Measurements from ENCODE around the gene KCTD12.

Gene KCTD12

DNA sequence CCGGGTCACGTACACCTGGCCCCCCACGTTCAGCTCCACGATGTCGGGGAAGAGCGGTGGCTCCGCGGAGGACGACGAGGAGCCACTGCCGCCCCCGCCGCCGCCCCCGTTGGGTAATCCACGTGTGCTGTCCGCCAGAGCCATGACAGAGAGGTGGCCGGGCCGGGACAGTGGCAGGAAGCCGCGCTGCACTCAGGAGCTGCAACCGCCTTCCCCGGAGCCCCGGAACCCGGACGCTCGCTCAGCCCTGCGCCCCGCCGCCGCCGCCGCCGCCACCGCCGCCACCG is 257 bp downstream of the KCTD12 start:
- DNase-seq: no peak

DNA sequence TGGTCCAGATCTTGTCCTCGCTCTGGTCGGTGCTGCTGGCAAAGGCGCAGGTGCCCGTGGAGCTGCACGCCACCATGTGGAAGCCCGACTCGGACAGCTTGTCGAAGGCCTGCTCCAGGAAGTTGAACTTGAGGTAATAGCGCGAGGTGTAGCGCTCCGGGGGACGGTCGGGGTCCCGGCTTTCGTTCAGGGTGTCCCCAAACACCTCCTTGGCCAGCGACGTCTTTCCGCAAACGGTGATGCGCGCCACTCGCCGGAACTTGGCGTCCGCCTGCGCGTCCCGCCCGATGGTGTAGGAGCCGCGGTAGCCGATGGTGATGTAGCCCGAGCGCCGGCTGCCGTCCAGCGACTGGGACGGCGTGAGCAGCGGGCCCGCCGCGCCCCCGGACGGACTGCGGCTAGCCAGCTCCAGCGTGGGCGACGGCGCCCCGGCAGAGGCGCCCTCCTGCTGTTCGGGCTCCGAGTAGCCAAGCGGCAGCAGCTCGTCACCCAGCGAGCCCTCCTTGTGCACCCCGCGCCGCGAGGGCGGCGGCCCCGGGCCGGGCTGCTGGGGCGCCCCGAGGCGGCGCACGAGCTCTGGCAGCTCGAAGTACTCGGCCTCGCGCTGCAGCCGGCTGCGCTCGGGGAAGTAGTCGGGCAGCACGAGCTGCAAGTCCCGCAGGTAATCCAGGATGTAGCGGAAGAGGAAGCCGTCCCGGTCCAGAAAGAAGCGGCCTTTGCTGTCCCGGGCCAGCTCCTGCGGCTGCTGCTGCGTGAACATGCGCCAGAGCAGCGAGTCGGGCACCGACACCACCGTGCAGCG is 801 bp downstream of the KCTD12 start:
- DNase-seq: peak; percentile 48

DNA sequence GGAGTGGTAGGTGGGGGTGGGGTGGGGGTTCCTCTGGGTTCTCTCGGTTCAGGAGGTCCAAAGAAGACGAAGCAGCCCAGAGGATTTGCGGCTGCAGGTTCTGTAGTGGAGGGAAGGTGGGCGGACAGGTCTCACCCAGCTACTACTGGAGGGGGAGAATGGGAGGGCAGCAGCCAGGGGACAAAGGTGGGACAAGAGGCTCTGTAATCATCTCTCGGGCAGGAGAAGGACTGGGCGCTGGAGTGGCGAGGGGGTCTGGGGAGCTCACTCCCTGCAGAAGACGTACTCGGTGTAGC is 1.4 kb downstream of the KCTD12 start:
- no peak for DNase-seq

DNA sequence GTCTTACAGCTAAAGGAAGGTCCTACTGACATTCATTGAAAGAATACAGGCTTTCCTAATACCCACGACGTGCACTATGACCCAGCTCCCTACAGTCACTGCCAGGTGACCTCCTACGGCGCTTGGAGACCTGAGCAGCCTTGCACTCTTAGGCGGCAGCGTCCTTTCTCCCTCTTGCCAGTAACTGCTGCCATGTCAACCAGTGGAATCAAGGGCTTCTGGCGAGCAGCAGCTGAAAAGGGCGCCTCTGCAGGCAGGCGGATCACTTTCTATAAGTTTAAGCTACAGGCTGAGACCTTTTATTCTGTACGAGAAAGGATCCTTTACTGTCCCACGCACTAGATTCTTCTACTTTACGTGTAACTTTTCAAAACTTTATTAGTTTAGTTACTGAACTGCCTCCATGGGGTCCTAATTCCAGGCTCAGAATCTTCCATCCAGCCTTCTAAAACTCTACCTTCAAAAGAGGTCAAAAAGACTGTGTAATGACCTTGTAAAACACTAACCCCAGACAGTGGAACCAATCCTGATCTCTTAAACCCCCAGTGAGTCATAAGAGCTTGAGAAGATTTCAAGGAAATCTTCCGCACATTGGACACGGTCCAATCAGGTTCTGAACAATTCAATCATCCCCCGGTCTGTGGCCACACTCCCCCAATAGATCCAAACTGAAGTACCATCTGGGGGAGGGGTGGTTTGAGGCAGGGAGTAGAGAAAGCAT is 1.9 kb downstream of the KCTD12 start:
- no peak for DNase-seq

DNA sequence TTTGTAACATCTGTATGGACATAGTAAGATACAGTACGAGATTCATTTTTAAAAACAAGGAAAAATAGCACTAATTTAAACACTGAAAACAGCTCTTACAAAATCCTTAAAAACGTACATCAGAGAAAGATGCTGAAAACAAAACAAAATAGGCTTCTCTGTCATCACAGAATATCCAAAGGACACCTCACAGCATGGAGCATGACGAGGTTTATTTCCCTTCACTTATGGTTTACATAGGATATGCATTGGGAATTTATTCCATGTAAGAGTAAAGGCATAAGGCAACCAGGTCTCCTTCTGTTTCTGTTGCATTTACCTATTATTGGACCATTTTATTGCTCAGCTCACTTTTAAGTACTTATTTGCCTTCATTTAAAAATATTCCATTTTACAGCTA is 3.0 kb downstream of the KCTD12 start:
- no peak for DNase-seq

DNA sequence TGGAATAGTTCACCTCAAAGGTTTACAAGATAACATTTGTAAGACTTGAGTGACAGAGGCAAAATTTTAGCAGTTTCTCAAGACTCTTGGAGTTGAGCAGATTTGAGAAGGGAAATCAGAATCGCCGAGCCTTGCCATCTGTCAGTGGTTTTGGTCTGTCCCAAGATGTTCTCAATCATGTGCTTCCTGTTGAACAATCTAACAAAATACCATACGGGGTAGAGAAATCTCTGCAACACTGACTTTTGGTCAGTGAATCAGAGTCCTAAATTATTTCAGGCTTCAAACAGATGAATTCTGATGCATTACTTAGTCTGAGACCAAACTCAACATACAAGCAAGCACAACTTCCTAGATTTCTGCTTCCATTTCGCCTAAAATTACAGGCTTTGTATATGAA is 3.8 kb downstream of the KCTD12 start:
- no peak for DNase-seq

DNA sequence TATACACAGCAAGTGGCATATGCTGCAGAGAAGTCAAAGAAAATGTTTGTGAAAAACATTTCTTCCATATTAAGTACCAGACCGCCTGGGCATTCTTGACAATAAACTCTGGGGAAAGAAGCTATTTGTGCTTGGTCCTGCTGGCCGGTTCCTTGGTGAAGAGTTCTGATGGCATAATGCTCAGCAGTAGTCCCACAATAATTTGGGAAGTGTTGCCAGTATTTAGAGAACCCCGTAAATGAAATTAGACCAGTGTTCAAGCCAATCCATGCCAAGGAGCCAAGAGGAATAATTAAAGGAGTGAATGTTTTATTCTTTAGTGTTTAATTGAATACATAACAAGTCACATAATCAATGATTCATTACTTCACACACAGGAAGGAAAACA is 6.3 kb downstream of the KCTD12 start:
- DNase-seq: no peak

DNA sequence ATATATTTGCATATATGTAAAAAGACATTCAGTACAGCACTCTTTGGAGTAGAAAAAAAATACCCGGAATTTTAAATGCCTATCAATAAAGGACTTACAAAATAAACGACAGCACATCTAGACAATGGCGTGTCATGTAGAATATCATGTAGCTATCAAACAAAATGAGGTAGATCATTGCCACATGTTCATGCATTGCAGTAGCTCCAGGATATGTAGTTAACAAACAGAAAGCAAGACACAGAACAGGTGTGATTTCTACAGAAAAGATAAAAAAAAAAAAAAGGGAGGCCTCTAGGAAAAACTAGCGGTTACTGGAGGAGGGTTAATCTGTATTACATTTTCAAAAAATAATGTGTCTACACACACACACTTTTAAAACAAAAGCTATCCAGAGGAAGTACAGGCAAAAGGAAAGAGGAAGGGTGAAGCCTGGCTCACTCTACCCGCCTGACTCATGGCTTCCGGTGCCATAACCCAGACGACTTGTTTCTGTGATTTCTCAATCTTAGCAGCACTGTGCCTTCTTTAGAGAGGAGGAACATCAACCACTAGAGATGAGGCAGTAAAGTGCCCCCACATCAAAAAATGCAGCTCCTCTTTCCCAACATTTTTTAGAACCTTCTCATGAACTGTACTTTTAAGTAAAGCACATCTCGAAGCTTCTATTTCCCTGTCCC is 6.9 kb downstream of the KCTD12 start:
- DNase-seq: peak; percentile 62

DNA sequence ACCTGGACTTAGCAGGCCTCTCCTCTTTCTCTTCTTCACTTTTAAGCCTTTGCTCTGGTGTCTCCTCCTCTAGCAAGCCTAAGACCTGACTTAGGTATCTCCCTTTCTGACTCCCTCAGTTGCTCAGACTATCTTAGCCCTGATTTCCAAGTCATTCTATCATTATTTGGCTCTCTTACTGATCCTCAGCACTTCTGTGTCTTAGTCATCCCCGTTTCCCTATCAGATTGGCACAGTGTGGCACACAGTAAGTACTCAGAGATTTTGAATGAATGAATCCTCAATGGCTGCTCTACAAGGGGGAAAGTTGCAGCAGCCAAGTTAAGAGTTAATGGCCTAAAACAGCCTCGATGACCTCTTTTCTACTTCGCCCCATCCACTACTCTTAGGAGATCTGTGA is 8.2 kb downstream of the KCTD12 start:
- no peak for DNase-seq

DNA sequence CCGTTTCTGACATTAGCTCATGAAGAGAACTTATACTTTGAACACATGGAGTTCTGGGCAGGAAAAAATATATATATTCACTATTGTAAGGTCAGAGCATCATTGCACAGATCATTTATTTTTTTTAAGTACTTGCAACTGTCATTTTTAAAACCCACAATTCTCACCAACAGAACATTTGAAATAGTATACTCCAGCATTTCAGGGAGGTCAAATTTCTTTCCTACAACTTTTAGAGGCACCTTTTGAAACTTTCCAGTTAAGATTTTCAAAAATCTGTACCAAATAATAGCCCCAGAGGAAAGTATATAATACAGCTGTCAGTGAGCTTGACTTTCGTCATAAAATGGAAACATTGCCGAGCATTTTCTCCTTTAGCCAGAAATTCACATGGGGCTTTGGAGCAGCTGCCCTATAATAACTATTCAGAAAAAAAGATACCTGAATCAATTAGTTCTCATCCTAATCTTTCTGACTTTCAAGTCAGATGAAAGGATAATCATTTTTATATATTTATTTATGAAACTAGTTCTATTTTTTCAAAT is 10.9 kb downstream of the KCTD12 start:
- no peak for DNase-seq

DNA sequence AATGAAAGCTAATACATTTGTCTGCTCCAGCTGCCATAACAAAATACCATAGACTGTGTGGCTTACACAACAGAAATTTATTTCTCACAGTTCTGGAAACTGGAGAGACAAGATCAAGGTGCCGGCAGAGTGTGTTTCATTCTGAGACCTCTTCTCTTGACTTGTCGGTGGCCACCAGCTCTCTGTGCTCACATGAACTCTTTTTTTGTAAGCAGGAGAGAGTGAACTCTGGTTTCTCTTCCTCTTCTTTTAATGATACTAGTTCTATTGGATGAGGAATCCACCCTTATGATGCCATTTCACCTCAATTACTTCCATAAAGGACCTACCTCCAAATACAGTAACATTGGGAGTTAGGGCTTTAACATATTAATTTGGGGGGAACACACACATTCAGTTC is 11.7 kb downstream of the KCTD12 start:
- DNase-seq: no peak

DNA sequence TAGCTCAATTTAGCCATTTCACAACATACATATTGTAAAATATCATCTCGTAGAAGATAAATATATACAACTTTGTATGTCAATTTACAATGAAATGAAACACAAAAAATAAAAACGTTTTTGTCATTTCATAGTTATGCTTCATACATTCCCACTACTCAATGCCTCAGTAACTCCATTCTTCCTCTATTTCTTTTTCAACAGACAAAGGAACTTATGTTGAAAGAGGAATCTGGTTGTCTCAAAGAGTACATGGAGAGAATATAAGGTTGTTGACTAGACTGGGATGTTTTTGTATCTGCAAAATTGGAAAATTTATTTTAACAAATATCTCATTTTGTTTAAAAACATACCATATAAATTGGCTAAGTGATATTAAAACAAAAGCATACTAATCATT is 12.8 kb downstream of the KCTD12 start:
- no peak for DNase-seq

DNA sequence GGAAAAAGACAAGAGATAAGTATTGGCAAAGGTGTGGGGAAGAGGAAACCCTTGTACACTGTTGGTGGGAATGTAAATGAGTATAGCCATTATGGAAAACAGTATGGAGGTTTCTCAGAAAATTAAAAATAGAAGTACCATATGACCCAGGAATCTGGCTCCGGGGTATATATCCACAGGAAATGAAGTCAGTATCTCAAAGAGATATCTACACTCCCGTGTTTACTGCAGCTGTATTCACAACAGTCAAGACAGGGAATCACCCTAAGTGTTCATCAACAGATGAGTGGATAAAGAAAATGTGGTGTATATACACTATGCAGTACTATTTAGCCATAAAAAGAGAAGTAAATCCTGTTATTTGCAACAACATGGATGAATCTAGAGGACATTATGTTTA is 13.5 kb downstream of the KCTD12 start:
- no peak for DNase-seq

DNA sequence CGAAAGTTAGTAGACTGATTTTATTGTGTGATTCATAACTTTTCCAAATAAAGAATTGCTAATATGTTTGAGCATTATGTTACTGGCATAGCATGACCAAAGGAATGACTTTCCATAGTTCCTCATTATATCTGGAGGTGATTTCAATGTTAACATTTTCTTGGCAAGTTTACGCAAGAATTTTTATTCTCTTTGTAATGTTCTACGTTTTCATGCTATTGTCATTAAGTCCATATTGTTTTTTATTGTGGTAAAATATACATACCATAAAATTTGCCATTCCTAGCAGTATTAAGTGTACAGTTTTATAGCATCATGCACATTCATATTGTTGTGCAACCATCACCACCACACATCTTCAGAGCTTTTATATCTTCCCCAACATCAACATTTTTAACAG is 14.8 kb downstream of the KCTD12 start:
- DNase-seq: no peak

DNA sequence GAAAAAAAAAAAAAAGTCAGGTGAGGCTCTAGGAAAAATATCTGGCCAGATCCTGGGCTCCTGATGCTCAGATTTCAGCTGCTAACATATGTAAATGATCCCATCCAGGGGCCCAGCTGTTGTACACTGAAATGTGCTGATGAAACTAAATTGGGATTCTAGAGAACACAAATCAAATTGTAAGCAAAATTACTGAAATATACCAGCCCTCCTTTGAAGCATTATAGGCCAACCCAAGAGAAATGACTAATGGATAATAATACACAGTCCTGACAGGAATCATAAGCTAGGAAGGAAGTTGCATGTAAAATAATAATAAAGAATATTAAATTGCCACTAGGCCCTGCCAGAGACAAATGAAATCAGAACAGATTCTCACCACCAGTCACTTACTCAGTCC is 17.8 kb downstream of the KCTD12 start:
- no peak for DNase-seq

DNA sequence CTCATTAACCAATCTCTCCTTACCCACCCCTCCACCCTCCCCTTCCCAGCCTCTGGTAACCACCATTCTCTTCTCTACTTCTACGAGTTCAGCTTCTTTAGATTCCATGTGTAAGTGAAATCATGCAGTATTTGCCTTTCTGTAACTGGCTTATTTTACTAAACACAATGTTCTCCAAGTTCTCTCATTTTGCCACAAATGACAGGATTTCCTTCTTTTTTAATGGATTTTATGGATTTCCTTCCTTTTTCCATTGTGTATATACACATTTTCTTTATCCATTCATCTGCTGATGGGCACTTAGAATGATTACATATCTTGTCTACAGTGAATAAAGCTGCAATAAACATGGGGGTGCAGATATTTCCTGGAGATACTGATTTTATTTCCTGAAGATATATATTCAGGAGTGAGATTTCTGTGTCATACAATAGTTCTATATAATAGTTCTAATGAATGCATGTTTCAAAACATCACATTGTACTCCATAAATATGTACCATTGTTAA is 20.2 kb downstream of the KCTD12 start:
- DNase-seq: no peak

DNA sequence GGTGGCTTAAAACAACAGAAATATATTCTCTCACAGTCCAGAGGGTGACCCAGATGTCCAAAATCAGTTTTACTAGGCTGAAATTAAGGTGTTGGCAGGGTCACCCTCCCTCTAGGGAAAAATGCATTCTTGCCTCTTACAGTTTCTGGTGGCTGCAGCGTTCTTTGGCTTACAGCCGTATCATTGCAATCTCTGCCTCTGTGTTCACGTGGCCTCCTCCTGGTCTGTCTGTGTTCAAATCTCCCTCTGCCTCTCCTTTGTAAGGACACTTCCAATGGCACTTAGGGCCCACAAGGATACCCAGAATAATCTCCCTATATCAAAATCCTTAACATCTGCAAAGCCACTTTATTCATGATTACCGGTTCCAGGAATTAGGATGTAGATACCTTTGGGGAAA is 21.1 kb downstream of the KCTD12 start:
- no peak for DNase-seq

DNA sequence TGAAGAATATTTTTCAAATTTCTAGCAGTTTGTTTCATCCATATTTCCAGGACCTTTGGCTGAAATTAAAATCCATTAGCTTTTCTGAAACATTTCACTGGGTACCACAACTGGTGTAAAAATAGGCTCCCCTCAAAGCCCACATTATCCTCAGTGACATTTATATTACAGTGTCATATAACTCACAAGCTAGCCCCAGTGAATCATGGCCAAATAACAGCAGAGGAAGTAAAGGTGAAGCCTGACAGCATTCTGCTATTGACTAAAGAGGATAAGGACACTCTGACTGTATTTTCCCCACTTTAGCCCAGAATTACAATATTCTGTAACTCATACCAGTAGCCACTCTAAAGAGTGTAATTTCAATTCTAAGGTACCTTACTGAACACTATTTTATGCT is 21.9 kb downstream of the KCTD12 start:
- no peak for DNase-seq

DNA sequence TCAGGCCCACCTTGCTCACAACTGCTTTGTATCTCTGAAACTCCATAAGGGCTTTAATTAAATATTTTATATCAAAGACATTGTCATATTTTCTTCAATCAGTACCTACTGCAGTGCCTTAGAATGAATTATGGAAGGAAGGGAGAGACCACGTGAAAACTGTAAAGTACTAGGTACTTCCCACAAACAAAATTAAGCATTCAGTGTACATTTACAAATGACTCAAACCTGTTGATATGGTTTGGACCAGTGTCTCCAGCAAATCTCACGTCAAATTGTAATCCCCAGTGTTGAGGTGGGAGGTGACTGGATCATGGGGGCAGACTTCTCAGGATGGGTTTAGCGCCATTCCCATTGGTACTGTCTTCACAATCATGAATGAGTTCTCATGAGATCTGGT is 23.2 kb downstream of the KCTD12 start:
- no peak for DNase-seq

DNA sequence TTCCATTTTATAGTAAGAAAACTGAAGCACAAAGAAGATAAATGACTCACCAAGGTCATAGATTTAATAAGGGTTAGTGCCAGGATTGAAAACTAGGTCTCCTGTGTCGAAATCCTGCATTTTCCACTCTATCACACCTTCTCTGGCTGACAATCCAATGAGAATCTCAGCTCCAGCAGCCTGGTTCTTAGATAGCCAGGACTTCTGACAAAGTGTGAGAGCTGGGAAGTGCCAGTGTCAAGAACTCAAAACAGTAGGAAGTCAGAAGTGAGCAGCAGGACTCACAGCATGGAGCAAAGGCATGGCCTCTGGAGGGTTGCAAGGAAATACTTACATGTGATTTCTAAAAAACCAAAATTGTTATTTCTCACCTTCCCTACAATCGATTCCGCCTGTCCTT is 24.3 kb downstream of the KCTD12 start:
- DNase-seq: no peak

DNA sequence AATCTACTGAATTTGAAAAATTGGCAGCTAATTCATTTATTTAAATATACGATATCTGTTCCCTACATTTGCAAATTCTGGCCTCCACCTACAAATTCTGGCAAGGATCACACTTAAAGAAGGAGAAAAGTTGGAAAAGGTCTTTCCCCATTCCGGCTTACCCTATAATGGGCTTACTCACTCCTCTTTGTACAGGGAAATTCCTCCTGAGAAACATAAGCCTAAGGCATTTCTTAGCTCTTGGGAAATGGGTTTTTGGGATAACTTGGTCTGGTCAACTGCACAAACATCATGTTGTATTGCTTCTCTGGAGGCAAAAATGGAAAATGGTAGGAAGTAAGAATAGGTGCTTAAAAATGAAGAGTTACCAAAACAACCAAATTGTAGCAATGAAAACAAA is 25.5 kb downstream of the KCTD12 start:
- DNase-seq: no peak

DNA sequence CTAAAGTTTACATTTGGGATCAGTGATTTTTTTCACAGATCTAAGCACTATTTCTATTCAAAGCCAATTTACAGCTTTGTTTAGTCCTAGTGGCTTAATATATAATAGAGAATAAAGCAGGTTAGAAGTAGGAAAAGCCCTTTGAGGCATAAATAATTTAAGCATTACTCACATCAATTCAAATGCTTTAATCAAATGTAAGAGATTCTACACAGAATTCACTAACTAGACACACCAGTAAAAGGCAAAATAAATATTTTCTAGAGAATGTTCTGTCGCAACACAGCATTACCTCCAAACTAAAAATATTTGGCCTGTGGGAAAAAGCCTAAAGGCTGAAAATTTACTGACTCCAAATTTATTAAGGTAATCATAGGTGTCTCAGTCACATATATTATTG is 31.3 kb downstream of the KCTD12 start:
- DNase-seq: no peak

DNA sequence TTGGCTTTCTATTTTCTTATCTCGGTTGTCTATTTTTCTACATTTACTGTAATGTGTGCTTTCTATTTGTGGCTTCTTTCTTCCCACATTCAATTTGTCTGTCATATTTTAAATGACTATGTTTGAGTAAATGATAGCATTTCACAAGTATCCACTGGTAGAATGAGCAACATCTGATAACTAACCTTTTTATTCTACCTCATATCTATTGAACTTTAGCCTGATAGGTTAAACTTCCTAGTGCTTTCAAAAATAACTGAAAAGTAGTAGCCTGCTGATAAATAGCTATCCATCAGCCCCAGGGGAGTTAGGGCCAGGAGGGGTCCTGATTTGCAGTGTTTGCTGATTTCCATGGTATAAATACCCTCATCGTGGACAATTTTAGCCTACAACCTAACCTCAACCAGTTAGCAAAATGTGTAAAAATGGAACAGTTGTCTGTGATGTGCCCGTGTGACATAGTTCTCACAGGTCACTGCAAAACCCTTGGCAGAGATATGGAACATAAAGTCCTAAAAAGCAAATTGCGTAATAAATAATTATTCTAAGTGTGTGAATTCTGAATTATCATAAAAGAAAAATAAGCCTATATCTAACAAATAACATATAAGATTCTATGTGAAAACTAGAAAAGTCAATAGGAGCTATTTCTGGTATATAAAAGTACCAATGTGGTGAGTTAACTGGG is 32.1 kb downstream of the KCTD12 start:
- no peak for DNase-seq

DNA sequence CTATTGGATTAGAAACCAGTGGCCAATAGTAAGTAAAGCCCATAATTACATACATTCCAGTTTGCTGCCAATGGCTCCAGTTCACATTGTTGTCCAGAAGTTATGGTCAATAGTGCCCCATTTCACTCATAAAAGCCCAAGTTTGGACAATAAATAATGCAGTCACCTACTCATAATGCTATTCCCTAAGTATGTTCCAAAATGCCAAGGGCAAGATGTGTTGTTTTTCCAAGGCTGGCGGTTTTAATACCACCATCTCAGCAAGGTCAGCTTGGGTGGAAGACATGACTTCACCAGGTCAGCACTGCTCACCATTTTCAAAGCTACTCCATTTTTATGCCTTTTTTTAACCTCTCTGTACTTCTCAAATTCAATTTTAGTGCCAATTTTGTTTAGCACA is 32.7 kb downstream of the KCTD12 start:
- no peak for DNase-seq

Data from activated naive CD4-positive, alpha-beta T cell treated with Interleukin-2 at 50 U/mL for 16 hours (primary cell).